Upper lobe of right lung (tissue), 1 donor: ENCODE results near the gene WDR81. TPM values are rescaled to one million over a fixed set of nuclear protein-coding genes. Genes with fewer than 3 reads are reported as not detected.
"Not testable (repeated sequence)": the region's sequence is repeated elsewhere in the genome, so short reads cannot be mapped to it uniquely, and the experiment has no call there.

Experiments used
- ATAC-seq: fragments of 200-7000 bp; cut with Tn5 transposase; one replicate; pipeline ENCODE4 v1.9.1; 2020; ENCODE audit warnings: mild to moderate bottlenecking, moderate library complexity
- DNase-seq: peaks from one replicate; pipeline ENCODE4 v3.0.0-alpha.2; 2020
- H3K27ac ChIP-seq: fragments of 200-600 bp; one replicate; pipeline ENCODE4 v1.8.0; 2022
- H3K27me3 ChIP-seq: fragments of 200-600 bp; one replicate; pipeline ENCODE4 v1.8.0; 2022; ENCODE audit warnings: mild to moderate bottlenecking
- H3K36me3 ChIP-seq: fragments of 200-600 bp; one replicate; pipeline ENCODE4 v1.8.0; 2022
- H3K4me1 ChIP-seq: fragments of 200-600 bp; one replicate; pipeline ENCODE4 v1.8.0; 2022
- H3K4me3 ChIP-seq: fragments of 200-600 bp; one replicate; pipeline ENCODE4 v1.8.0; 2022; ENCODE audit warnings: mild to moderate bottlenecking
- H3K9me3 ChIP-seq: fragments of 200-600 bp; one replicate; pipeline ENCODE4 v1.8.0; 2022
- intact Hi-C: fragments of 100-400 bp; cut with DNase I; formaldehyde crosslinking; loops from one replicate; pipeline ENCODE4 v1.11.0; 2022
- total RNA-seq: library from RNA; stranded (reverse); fragmentation: NEBNext Ultra II Directional; extraction: Animal tissue kit (Norgen Biotek cat#: 25700); gene quantifications from one replicate; pipeline ENCODE4 v1.2.1, GENCODE V29; 2021
- TF ChIP-seq, protein P1 (sequence below): fragments of 200-600 bp; IDR thresholded peaks from one replicate; pipeline ENCODE4 v1.8.0; 2022; ENCODE audit warnings: antibody characterized with exemption
- donor health status: DM: no; HTN: yes; CAD: no; lungs with severe emphysema.

Gene WDR81
- total RNA-seq, 1 donor from 2014 or later, result 43.9 TPM

DNA sequence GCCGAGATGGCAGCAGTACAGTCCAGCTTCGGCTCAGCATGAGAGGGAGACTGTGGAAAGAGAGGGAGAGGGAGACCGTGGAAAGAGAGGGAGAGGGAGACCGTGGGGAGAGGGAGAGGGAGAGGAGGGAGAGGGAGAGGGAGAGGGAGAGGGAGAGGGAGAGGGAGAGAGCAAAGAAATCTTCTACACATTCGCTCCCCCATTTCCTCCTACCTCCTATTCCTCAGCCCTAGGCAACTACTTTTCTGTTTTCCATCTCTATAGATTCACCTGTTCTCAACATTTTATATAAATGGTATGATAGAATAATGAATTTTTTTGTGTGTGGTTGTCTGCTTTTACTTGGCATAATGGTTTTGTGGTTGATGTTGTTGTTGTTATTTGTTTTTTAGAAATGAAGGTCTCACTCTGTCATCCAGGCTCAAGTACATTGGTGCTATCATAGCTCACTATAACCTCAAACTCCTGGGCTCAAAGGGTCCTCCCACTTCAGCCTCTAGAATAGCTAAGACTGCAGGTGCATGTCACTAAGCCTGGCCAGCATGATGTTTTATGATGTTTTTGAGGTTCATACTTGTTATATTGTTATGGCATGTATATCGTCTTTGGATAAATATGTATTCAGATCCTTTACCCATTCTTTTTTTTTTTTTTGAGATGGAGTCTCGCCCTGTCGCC, 33.8 kb upstream of the WDR81 start:
- Histone ChIP-seq H3K27ac (no peak overlapping the region), H3K27me3 (no peaks in the 10 kb centered on the region), H3K36me3 (no peaks in the 10 kb centered on the region), H3K4me3 (no peak overlapping the region), H3K9me3 (no peaks in the 10 kb centered on the region), H3K4me1 (no peaks in the 10 kb centered on the region)
- ATAC-seq (no peak), DNase-seq (no peak)
- intact Hi-C loops, result no loop called here
- TF ChIP-seq, protein P1, sequence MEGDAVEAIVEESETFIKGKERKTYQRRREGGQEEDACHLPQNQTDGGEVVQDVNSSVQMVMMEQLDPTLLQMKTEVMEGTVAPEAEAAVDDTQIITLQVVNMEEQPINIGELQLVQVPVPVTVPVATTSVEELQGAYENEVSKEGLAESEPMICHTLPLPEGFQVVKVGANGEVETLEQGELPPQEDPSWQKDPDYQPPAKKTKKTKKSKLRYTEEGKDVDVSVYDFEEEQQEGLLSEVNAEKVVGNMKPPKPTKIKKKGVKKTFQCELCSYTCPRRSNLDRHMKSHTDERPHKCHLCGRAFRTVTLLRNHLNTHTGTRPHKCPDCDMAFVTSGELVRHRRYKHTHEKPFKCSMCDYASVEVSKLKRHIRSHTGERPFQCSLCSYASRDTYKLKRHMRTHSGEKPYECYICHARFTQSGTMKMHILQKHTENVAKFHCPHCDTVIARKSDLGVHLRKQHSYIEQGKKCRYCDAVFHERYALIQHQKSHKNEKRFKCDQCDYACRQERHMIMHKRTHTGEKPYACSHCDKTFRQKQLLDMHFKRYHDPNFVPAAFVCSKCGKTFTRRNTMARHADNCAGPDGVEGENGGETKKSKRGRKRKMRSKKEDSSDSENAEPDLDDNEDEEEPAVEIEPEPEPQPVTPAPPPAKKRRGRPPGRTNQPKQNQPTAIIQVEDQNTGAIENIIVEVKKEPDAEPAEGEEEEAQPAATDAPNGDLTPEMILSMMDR, result no peak

DNA sequence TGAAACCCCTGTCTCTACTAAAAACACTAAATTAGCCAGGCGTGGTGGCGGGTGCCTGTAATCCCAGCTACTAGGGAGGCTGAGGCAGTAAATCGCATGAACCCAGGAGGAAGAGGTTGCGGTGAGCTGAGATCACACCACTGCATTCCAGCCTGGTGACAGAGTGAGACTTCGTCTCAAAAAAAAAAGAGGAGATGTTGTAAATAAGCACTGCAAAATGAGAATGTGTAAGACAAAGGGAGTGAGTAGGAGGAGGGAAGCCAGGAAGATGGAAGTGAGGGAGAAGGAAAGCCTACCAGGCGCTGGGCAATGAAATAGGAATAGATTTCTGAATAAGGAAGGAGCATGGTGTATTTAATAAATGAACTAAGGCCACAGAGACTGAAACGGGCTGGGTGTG, 31.2 kb upstream of the WDR81 start:
- H3K9me3 ChIP-seq, result no peaks in the 10 kb centered on the region
- DNase-seq (no peak), ATAC-seq (no peak)
- H3K36me3 ChIP-seq, result no peaks in the 10 kb centered on the region
- intact Hi-C loops, result no loop called here
- no peaks in the 10 kb centered on the region for H3K4me1 ChIP-seq
- H3K4me3 ChIP-seq, result no peak overlapping the region
- H3K27me3 ChIP-seq, result no peaks in the 10 kb centered on the region
- no peak overlapping the region for H3K27ac ChIP-seq
- TF ChIP-seq, protein P1, result no peak

DNA sequence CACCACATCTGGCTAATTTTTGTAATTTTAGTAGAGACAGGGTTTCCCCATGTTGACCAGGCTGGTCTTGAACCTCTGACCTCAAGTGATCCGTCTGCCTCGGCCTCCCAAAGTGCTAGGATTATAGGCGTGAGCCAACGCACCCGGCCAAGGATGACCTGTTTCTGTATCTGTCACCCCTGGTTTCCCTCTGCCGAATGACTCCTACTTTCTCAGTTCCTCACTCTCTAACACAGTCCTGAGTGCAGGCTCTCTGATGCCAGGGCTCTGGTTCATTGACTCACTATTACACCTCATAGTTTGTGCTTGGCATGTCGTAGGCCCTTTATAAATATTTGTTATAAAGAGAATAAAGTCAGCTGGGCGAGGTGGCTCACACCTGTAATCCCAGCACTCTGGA, 29.1 kb upstream of the WDR81 start:
- TF ChIP-seq, protein P1, result no peak
- Histone ChIP-seq H3K36me3 (no peaks in the 10 kb centered on the region), H3K4me3 (no peak overlapping the region), H3K9me3 (no peaks in the 10 kb centered on the region), H3K4me1 (no peaks in the 10 kb centered on the region), H3K27me3 (no peaks in the 10 kb centered on the region), H3K27ac (no peak overlapping the region)
- intact Hi-C loops, result no loop called here
- ATAC-seq (no peak), DNase-seq (no peak)

DNA sequence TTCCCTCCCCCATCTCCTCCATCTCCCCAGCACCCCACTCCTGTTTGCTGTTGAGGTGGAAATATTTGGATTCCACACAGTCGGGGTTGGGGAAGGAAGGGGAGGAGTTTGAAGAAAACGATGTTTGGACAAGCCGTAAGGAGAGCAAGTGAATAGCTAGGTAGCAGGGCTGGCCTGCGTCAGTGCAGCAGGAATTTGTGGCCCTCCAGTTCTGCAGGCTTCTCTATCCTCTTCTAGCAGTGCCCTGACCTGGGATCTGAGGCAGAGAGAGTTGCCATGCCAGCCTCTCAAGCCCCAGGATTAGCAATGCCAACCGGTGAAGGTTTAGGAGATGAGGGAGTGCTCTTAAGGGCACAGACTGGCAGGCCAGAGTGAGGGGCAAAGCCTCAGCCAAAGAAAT, 26.8 kb upstream of the WDR81 start:
- Histone ChIP-seq H3K9me3 (no peaks in the 10 kb centered on the region), H3K4me1 (no peaks in the 10 kb centered on the region), H3K27ac (peak overlapping the region; percentile 30), H3K27me3 (no peaks in the 10 kb centered on the region), H3K4me3 (no peak overlapping the region), H3K36me3 (no peaks in the 10 kb centered on the region)
- DNase-seq (no peak), ATAC-seq (peak; percentile 95)
- intact Hi-C loops, result no loop called here
- TF ChIP-seq, protein P1, result no peak

DNA sequence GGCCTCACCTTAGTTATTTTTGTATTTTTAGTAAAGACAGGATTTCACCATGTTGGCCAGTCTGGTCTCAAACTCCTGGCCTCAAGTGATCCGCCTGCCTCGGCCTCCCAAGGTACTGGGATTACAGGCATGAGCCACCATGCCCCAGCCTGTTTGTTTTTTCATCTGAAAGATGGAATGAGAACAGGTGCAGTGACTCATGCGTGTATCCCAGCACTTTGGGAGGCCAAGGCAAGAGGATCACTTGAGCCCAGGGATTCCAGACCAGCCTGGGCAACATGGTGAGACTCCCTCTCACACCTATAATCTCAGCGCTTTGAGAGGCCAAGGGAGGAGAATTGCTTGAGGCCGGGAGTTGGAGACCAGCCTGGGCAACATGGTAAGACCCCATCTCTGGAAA, 24.6 kb upstream of the WDR81 start:
- intact Hi-C loops, H3K4me3 ChIP-seq, H3K9me3 ChIP-seq, H3K27me3 ChIP-seq, H3K27ac ChIP-seq, ATAC-seq, H3K36me3 ChIP-seq, H3K4me1 ChIP-seq, DNase-seq: not testable (repeated sequence)

DNA sequence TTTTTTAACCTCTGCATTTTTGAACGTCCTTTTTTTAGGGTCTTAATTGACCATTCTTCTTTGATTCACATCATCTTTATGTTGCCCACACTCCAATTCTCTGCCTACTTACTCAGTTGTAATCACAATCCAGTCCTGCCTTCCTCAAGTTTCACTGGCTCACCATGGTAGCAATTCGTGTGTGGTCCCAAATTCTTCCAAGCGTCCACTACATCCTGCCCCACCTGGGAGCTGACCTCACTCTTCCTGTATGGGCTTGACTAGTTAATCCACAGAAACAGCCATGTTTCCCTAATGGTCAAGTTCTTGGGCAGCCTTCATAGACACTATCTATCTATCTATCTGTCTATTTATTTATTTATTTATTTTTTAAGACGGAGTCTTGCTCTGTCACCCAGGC, 21.4 kb upstream of the WDR81 start:
- H3K27ac ChIP-seq, result no peak overlapping the region
- peaks cover 13% of the 10 kb centered on the region for H3K36me3 ChIP-seq
- H3K9me3 ChIP-seq, result no peaks in the 10 kb centered on the region
- TF ChIP-seq, protein P1, result no peak
- DNase-seq, result no peak
- ATAC-seq, result no peak
- no peak overlapping the region for H3K4me3 ChIP-seq
- H3K4me1 ChIP-seq, result no peaks in the 10 kb centered on the region
- no peaks in the 10 kb centered on the region for H3K27me3 ChIP-seq
- intact Hi-C loops, result no loop called here
